ENCODE measurements around the gene EHD2. TPM values are rescaled to one million over a fixed set of nuclear protein-coding genes. Genes with fewer than 3 reads are reported as not detected.
"Not testable (repeated sequence)": the region's sequence is repeated elsewhere in the genome, so short reads cannot be mapped to it uniquely, and the experiment has no call there.

The EHD2 gene
- total RNA-seq, 2 donors from 2014 or later, result 48.7 to 83.2 TPM

GRCh38 chr19:47767349-47767748 is 54.1 kb downstream of the EHD2 start:
- Histone ChIP-seq H3K9me3 (no peaks in the 10 kb centered on the region), H3K27me3 (replicated peaks; ENCODE audit: insufficient read depth) (no peaks in the 10 kb centered on the region), H3K4me3 (no peak overlapping the region), H3K36me3 (no peaks in the 10 kb centered on the region), H3K4me1 (replicated peaks) (no peaks in the 10 kb centered on the region), H3K27ac (no peak overlapping the region)
- TF ChIP-seq CTCF (IDR thresholded peaks at IDR 0.05), result no peak
- no peak for TF ChIP-seq POLR2AphosphoS5 (IDR thresholded peaks at IDR 0.05)
- no peak for TF ChIP-seq POLR2A (IDR thresholded peaks at IDR 0.05)
- intact Hi-C loops (cut with DNase I), result loop anchor here (2.0 kb wide), 1 partner anchor 21 kb away; no protein-coding TSS in a partner anchor
- WGBS, result 95% methylated on average over 2 of the region's 2 CpGs
- DNase-seq (ENCODE audit: low spot score), result no peak

- intact Hi-C loops (cut with DNase I), result no loop called here
- Histone ChIP-seq H3K9me3 (no peaks in the 10 kb centered on the region), H3K4me1 (replicated peaks) (no peaks in the 10 kb centered on the region), H3K27me3 (replicated peaks; ENCODE audit: insufficient read depth) (no peaks in the 10 kb centered on the region), H3K4me3 (no peak overlapping the region), H3K36me3 (no peaks in the 10 kb centered on the region), H3K27ac (no peak overlapping the region)
- no peak for DNase-seq (ENCODE audit: low spot score)
- 70% methylated on average over 2 of the region's 2 CpGs for WGBS
- TF ChIP-seq CTCF (IDR thresholded peaks at IDR 0.05), result no peak
- TF ChIP-seq POLR2A (IDR thresholded peaks at IDR 0.05), result no peak
- TF ChIP-seq POLR2AphosphoS5 (IDR thresholded peaks at IDR 0.05), result no peak
Measured at GRCh38 chr19:47768604-47769003, 55.4 kb downstream of the EHD2 start.

- DNase-seq (ENCODE audit: low spot score), result no peak
- WGBS, result 78% methylated on average over 3 of the region's 3 CpGs
- Histone ChIP-seq H3K27ac (no peak overlapping the region), H3K4me3 (no peak overlapping the region), H3K4me1 (replicated peaks) (no peaks in the 10 kb centered on the region), H3K36me3 (no peaks in the 10 kb centered on the region), H3K27me3 (replicated peaks; ENCODE audit: insufficient read depth) (no peaks in the 10 kb centered on the region), H3K9me3 (no peaks in the 10 kb centered on the region)
- intact Hi-C loops (cut with DNase I), result no loop called here
- TF ChIP-seq POLR2A (IDR thresholded peaks at IDR 0.05), result no peak
- no peak for TF ChIP-seq CTCF (IDR thresholded peaks at IDR 0.05)
- no peak for TF ChIP-seq POLR2AphosphoS5 (IDR thresholded peaks at IDR 0.05)
Measured at GRCh38 chr19:47769534-47769933, 56.3 kb downstream of the EHD2 start.

GRCh38 chr19:47771291-47771690 is 58.1 kb downstream of the EHD2 start:
- DNase-seq (ENCODE audit: low spot score); H3K4me3 ChIP-seq; H3K36me3 ChIP-seq; H3K27ac ChIP-seq; H3K27me3 ChIP-seq (replicated peaks; ENCODE audit: insufficient read depth); H3K9me3 ChIP-seq; intact Hi-C loops (cut with DNase I); H3K4me1 ChIP-seq (replicated peaks): not testable (repeated sequence)
- 90% methylated on average over 6 of the region's 6 CpGs for WGBS

GRCh38 chr19:47776568-47776967 is 63.3 kb downstream of the EHD2 start:
- Histone ChIP-seq H3K4me3 (no peak overlapping the region), H3K4me1 (replicated peaks) (peaks cover 6% of the 10 kb centered on the region), H3K27ac (peak overlapping the region in 1 of 2 donors; percentile 99), H3K9me3 (no peaks in the 10 kb centered on the region), H3K27me3 (replicated peaks; ENCODE audit: insufficient read depth) (no peaks in the 10 kb centered on the region), H3K36me3 (peaks cover 0 to 4% of the 10 kb centered on the region in 2 donors)
- WGBS, result 43% methylated on average over 4 of the region's 4 CpGs
- intact Hi-C loops (cut with DNase I), result loop anchor here (5.0 kb wide), 1 partner anchor 59 kb away; no protein-coding TSS in a partner anchor
- peak; percentile 40 for DNase-seq (ENCODE audit: low spot score)
- TF ChIP-seq POLR2AphosphoS5 (IDR thresholded peaks at IDR 0.05), result peak; percentile 85
- no peak for TF ChIP-seq CTCF (IDR thresholded peaks at IDR 0.05)
- no peak for TF ChIP-seq POLR2A (IDR thresholded peaks at IDR 0.05)

GRCh38 chr19:47777245-47778048 is 64.2 kb downstream of the EHD2 start:
- WGBS, result 77% methylated on average over 23 of the region's 23 CpGs
- not testable (repeated sequence) for H3K4me1 ChIP-seq (replicated peaks)
- intact Hi-C loops (cut with DNase I), result loop anchor here (5.0 kb wide), 1 partner anchor 60 kb away; no protein-coding TSS in a partner anchor

More at GRCh38 chr19:47777245-47778048, 64.2 kb downstream of the EHD2 start:
- not testable (repeated sequence) for H3K27me3 ChIP-seq (replicated peaks; ENCODE audit: insufficient read depth); DNase-seq (ENCODE audit: low spot score); H3K36me3 ChIP-seq; H3K9me3 ChIP-seq
- peak overlapping the region; percentile 89 to 94 for H3K4me3 ChIP-seq
- H3K27ac ChIP-seq, result peak overlapping the region; percentile 95 to 99
